Neural cell (in vitro differentiated cells): ENCODE measurements around the gene LRP1-AS.

ENCODE experiments used
- CTCF ChIP-seq: fragments of 450-650 bp; IDR thresholded peaks from 2 replicates; pipeline ENCODE4 v1.5.1; 2014; ENCODE audit warnings: antibody characterized with exemption, mild to moderate bottlenecking, moderate library complexity; ENCODE audit not compliant: poor library complexity, severe bottlenecking
- EP300 ChIP-seq: fragments of 450-650 bp; conservative IDR thresholded peaks from 2 replicates; pipeline ENCODE4 v1.6.1; 2014; ENCODE audit warnings: antibody characterized with exemption, mild to moderate bottlenecking, moderate library complexity; ENCODE audit not compliant: poor library complexity, severe bottlenecking
- RAD21 ChIP-seq: fragments of 450-650 bp; conservative IDR thresholded peaks from 2 replicates; pipeline ENCODE4 v1.6.1; 2014; ENCODE audit warnings: antibody characterized with exemption, mild to moderate bottlenecking, moderate library complexity

GRCh38 chr12:57095440-57095839 is 52.0 kb downstream of the LRP1-AS start:
- TF ChIP-seq CTCF, result no peak
- no peak for TF ChIP-seq EP300
- no peak for TF ChIP-seq RAD21
